Liver (tissue), 9 donors: ENCODE data around the gene ILF2. TPM values are rescaled to one million over a fixed set of nuclear protein-coding genes. Genes with fewer than 3 reads are reported as not detected.
"Not testable (repeated sequence)": the region's sequence is repeated elsewhere in the genome, so short reads cannot be mapped to it uniquely, and the experiment has no call there.

Experiments
- DNase-seq: peaks from one replicate; pipeline ENCODE4 v3.0.0-alpha.2; 2017; ENCODE audit warnings: low spot score
- H3K27ac ChIP-seq, 2 donors: one replicate each; pipeline ENCODE4 v1.7.0; 2013; ENCODE audit warnings: inconsistent platforms in 2 of 2, low read length in 2 of 2, control low read depth in 1 of 2, low read depth in 1 of 2, mild to moderate bottlenecking in 1 of 2
- H3K27me3 ChIP-seq, 4 donors: one replicate each; pipeline versions ENCODE4 v1.6.1 to v1.7.0; 2013; ENCODE audit warnings: low read length in 3 of 4, inconsistent platforms in 1 of 4, mild to moderate bottlenecking in 1 of 4, moderate library complexity in 1 of 4; ENCODE audit not compliant: control insufficient read depth in 4 of 4, insufficient read depth in 4 of 4
- H3K36me3 ChIP-seq, 4 donors: one replicate each; pipeline versions ENCODE4 v1.6.1 to v1.7.0; 2013; ENCODE audit warnings: low read length in 3 of 4, mild to moderate bottlenecking in 3 of 4, low read depth in 1 of 4, moderate library complexity in 1 of 4; ENCODE audit not compliant: control insufficient read depth in 4 of 4, insufficient read depth in 3 of 4
- H3K4me1 ChIP-seq, 4 donors: one replicate each; pipeline versions ENCODE4 v1.6.1 to v1.7.0; 2013; ENCODE audit warnings: low read length in 3 of 4, mild to moderate bottlenecking in 3 of 4, moderate library complexity in 1 of 4; ENCODE audit not compliant: control insufficient read depth in 4 of 4, insufficient read depth in 4 of 4
- H3K4me3 ChIP-seq, 3 donors: one replicate each; pipeline versions ENCODE4 v1.6.1 to v1.7.0; 2013; ENCODE audit warnings: low read length in 3 of 3, control low read depth in 1 of 3, low read depth in 1 of 3, mild to moderate bottlenecking in 1 of 3
- H3K9ac ChIP-seq, 2 donors: one replicate each; pipeline ENCODE4 v1.7.0; 2013; ENCODE audit warnings: low read length in 2 of 2, mild to moderate bottlenecking in 2 of 2, moderate library complexity in 2 of 2, control low read depth in 1 of 2, low read depth in 1 of 2
- H3K9me3 ChIP-seq, 4 donors: one replicate each; pipeline versions ENCODE4 v1.6.1 to v1.7.0; 2013; ENCODE audit warnings: low read length in 3 of 4; ENCODE audit not compliant: control insufficient read depth in 4 of 4
- EGR1 ChIP-seq, 2 donors: IDR thresholded peaks; 2 replicates each; pipeline ENCODE4 v1.6.1; 2016 to 2018; ENCODE audit warnings: antibody characterized with exemption in 2 of 2, low read depth in 2 of 2
- FOXA1 ChIP-seq: IDR thresholded peaks from 2 replicates; pipeline ENCODE4 v1.6.1; 2016; ENCODE audit warnings: antibody characterized with exemption
- FOXA2 ChIP-seq: IDR thresholded peaks from 2 replicates; pipeline ENCODE4 v1.6.1; 2016; ENCODE audit warnings: antibody characterized with exemption
- GABPA ChIP-seq, 2 donors: IDR thresholded peaks in 1 of 2; conservative IDR thresholded peaks in 1 of 2; 2 replicates each; pipeline ENCODE4 v1.6.1; 2016; ENCODE audit warnings: antibody characterized with exemption in 2 of 2, mild to moderate bottlenecking in 1 of 2, moderate library complexity in 1 of 2
- HNF4G ChIP-seq: IDR thresholded peaks from 2 replicates; pipeline ENCODE4 v1.6.1; 2016; ENCODE audit warnings: antibody characterized with exemption
- JUND ChIP-seq, 2 donors: IDR thresholded peaks; 2 replicates each; pipeline ENCODE4 v1.6.1; 2016; ENCODE audit warnings: antibody characterized with exemption in 2 of 2
- NR2F2 ChIP-seq: IDR thresholded peaks from 2 replicates; pipeline ENCODE4 v1.6.1; 2016; ENCODE audit warnings: antibody characterized with exemption
- RAD21 ChIP-seq, 2 donors: IDR thresholded peaks; 2 replicates each; pipeline ENCODE4 v1.6.1; 2016; ENCODE audit warnings: antibody characterized with exemption in 2 of 2, mild to moderate bottlenecking in 2 of 2
- RXRA ChIP-seq, 2 donors: IDR thresholded peaks; 2 replicates each; pipeline ENCODE4 v1.6.1; 2017 to 2018; ENCODE audit warnings: antibody characterized with exemption in 2 of 2, mild to moderate bottlenecking in 1 of 2
- SP1 ChIP-seq: IDR thresholded peaks from 2 replicates; pipeline ENCODE4 v1.6.1; 2018; ENCODE audit warnings: antibody characterized with exemption, mild to moderate bottlenecking
- TAF1 ChIP-seq: conservative IDR thresholded peaks from 2 replicates; pipeline ENCODE4 v1.6.1; 2016; ENCODE audit warnings: antibody characterized with exemption, mild to moderate bottlenecking
- YY1 ChIP-seq: IDR thresholded peaks from 2 replicates; pipeline ENCODE4 v1.6.1; 2016; ENCODE audit warnings: antibody characterized with exemption, mild to moderate bottlenecking
- WGBS: extraction: QIAGEN DNeasy Blood & Tissue Kit; methylation state at CpG from one replicate; pipeline ENCODE4 v1.1.7; 2013; 5-methylcytosine and 5-hydroxymethylcytosine counted together
- polyA plus RNA-seq, 2 donors: library from polyadenylated mRNA; stranded (reverse) in 1 of 2; unstranded in 1 of 2; fragments of 200-250 nt in 1 of 2; fragments of >200 nt in 1 of 2; fragmentation: Nextera tagmentation in 1 of 2; extraction: Ambion mirVana in 1 of 2; gene quantifications; one replicate each; pipeline versions ENCODE4 v1.2.1 to v1.2.3, GENCODE V29; 2013 to 2015
- total RNA-seq, 2 donors: library from RNA; depleted of rRNA; stranded (reverse); fragments of >200 nt; gene quantifications; one replicate each; pipeline ENCODE4 v1.2.3, GENCODE V29; 2014
- TF ChIP-seq, protein P1 (sequence below): IDR thresholded peaks from 2 replicates; pipeline ENCODE4 v1.6.1; 2016; ENCODE audit warnings: antibody characterized with exemption
- TF ChIP-seq, protein P2 (sequence below): IDR thresholded peaks from 2 replicates; pipeline ENCODE4 v1.6.1; 2016; ENCODE audit warnings: antibody characterized with exemption
- TF ChIP-seq, protein P3 (sequence below): IDR thresholded peaks from 2 replicates; pipeline ENCODE4 v1.6.1; 2016; ENCODE audit warnings: antibody characterized with exemption
- TF ChIP-seq, protein P4 (sequence below): fragments of 150-350 bp; IDR thresholded peaks from 2 replicates; pipeline ENCODE4 v1.5.1; 2017; ENCODE audit warnings: improper control_type of control experiment, low read depth, low read length; ENCODE audit not compliant: missing input control
- donor health status: healthy.
- donor health status: healthy.
- donor health status: healthy.
- donor health status: healthy.
- donor health status: healthy.

The ILF2 gene
- total and polyA plus RNA-seq, 4 donors: 28.7 to 84.2 (median 51.5) TPM

DNA sequence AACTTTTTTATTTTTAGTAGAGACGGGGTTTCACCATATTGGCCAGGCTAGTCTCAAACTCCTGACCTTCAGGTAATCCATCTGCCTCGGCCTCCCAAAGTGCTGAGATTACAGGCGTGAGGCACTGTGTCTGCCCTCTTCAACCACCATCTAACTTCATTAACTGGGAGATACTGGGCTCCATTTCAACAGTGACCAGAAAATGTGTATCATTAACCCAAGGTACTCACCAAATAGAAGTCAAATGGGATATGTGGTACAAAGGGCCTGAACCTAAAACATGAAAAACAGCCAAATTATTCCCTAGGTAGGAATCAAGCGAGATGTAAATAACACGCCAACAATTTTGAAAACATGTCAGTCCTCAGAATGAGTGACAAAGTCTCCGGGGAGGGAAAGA is 1.2 kb downstream of the ILF2 start:
- no peak for DNase-seq
- peak overlapping the region in 1 of 2 donors; percentile 96 for H3K9ac ChIP-seq
- TF ChIP-seq TAF1 (no peak), EGR1 (IDR thresholded peaks at IDR 0.05; ENCODE audit: low read depth in 2 of 2) (no peak), RAD21 (IDR thresholded peaks at IDR 0.05) (no peak), YY1 (no peak), JUND (IDR thresholded peaks at IDR 0.05) (no peak), FOXA2 (no peak), FOXA1 (no peak), SP1 (no peak), HNF4G (no peak), GABPA (IDR thresholded peaks at IDR 0.05 in 1 of 2, conservative IDR thresholded peaks at IDR 0.05 in 1 of 2) (no peak), RXRA (IDR thresholded peaks at IDR 0.05) (no peak), NR2F2 (no peak)
- TF ChIP-seq, protein P1, sequence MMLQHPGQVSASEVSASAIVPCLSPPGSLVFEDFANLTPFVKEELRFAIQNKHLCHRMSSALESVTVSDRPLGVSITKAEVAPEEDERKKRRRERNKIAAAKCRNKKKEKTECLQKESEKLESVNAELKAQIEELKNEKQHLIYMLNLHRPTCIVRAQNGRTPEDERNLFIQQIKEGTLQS: no peak
- TF ChIP-seq, protein P2, sequence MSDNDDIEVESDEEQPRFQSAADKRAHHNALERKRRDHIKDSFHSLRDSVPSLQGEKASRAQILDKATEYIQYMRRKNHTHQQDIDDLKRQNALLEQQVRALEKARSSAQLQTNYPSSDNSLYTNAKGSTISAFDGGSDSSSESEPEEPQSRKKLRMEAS: no peak
- TF ChIP-seq, protein P3, sequence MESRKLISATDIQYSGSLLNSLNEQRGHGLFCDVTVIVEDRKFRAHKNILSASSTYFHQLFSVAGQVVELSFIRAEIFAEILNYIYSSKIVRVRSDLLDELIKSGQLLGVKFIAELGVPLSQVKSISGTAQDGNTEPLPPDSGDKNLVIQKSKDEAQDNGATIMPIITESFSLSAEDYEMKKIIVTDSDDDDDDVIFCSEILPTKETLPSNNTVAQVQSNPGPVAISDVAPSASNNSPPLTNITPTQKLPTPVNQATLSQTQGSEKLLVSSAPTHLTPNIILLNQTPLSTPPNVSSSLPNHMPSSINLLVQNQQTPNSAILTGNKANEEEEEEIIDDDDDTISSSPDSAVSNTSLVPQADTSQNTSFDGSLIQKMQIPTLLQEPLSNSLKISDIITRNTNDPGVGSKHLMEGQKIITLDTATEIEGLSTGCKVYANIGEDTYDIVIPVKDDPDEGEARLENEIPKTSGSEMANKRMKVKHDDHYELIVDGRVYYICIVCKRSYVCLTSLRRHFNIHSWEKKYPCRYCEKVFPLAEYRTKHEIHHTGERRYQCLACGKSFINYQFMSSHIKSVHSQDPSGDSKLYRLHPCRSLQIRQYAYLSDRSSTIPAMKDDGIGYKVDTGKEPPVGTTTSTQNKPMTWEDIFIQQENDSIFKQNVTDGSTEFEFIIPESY: no peak
- TF ChIP-seq, protein P4, sequence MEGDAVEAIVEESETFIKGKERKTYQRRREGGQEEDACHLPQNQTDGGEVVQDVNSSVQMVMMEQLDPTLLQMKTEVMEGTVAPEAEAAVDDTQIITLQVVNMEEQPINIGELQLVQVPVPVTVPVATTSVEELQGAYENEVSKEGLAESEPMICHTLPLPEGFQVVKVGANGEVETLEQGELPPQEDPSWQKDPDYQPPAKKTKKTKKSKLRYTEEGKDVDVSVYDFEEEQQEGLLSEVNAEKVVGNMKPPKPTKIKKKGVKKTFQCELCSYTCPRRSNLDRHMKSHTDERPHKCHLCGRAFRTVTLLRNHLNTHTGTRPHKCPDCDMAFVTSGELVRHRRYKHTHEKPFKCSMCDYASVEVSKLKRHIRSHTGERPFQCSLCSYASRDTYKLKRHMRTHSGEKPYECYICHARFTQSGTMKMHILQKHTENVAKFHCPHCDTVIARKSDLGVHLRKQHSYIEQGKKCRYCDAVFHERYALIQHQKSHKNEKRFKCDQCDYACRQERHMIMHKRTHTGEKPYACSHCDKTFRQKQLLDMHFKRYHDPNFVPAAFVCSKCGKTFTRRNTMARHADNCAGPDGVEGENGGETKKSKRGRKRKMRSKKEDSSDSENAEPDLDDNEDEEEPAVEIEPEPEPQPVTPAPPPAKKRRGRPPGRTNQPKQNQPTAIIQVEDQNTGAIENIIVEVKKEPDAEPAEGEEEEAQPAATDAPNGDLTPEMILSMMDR: no peak
- H3K36me3 ChIP-seq: peaks cover 11 to 32% (median 29%) of the 10 kb centered on the region in 4 donors
- no peak overlapping the region for H3K27ac ChIP-seq
- H3K4me3 ChIP-seq: peak overlapping the region; percentile 70 to 99 (median 94)
- no peaks in the 10 kb centered on the region for H3K9me3 ChIP-seq
- H3K4me1 ChIP-seq: peaks cover 7 to 33% (median 29%) of the 10 kb centered on the region in 4 donors
- WGBS: 89% methylated on average over 6 of the region's 6 CpGs
- no peaks in the 10 kb centered on the region for H3K27me3 ChIP-seq

DNA sequence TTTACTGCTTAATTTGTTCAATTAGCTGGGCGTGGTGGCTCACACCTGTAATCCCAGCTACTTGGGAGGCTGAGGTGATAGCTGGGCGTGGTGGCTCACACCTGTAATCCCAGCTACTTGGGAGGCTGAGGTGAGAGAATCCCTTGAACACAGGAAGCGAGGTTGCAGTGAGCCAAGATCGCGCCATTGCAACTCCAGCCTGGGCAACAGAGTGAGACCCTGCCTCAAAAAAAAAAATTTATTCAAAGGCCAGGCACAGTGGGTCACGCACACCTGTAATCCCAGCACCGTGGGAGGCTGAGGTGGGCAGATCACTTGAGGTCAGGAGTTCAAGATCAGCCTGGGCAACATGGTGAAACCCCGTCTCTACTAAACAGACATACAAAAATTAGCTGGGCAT is 2.1 kb downstream of the ILF2 start:
- WGBS: 96% methylated on average over 8 of the region's 8 CpGs
- not testable (repeated sequence) for DNase-seq, H3K27me3 ChIP-seq, H3K9ac ChIP-seq, H3K9me3 ChIP-seq, H3K4me3 ChIP-seq, H3K27ac ChIP-seq
- peaks cover 13 to 41% (median 37%) of the 10 kb centered on the region in 4 donors for H3K36me3 ChIP-seq
- peaks cover 7 to 38% (median 32%) of the 10 kb centered on the region in 4 donors for H3K4me1 ChIP-seq

DNA sequence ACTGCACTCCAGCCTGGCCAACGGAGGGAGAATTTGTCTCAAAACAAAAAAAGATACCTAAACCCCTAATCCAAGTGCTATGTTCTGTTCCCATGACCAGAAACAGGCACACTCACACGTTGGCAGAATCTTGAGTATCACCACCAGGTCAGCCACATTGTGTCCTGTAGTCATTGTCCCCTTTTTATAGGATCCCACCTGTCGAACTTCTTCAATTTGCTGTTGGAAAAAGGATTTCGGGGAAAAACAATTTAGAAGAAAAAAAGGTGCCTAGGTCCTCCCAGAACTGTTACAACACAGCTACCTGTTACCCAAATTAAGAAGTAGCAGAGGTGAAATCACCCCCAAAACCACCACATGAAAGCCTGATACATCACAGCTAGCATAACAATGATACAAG is 3.4 kb downstream of the ILF2 start:
- DNase-seq: no peak
- H3K9ac ChIP-seq: no peak overlapping the region
- H3K4me1 ChIP-seq: peaks cover 7 to 38% (median 32%) of the 10 kb centered on the region in 4 donors
- no peaks in the 10 kb centered on the region for H3K27me3 ChIP-seq
- no peaks in the 10 kb centered on the region for H3K9me3 ChIP-seq
- H3K4me3 ChIP-seq: no peak overlapping the region
- peaks cover 18 to 50% (median 48%) of the 10 kb centered on the region in 4 donors for H3K36me3 ChIP-seq
- no peak overlapping the region for H3K27ac ChIP-seq
- 97% methylated on average over 4 of the region's 4 CpGs for WGBS
- TF ChIP-seq, protein P4: no peak
- TF ChIP-seq, protein P3: no peak
- TF ChIP-seq YY1: no peak
- no peak for TF ChIP-seq JUND (IDR thresholded peaks at IDR 0.05)
- TF ChIP-seq RXRA (IDR thresholded peaks at IDR 0.05): no peak
- no peak for TF ChIP-seq HNF4G
- no peak for TF ChIP-seq TAF1
- no peak for TF ChIP-seq EGR1 (IDR thresholded peaks at IDR 0.05; ENCODE audit: low read depth in 2 of 2)
- TF ChIP-seq GABPA (IDR thresholded peaks at IDR 0.05 in 1 of 2, conservative IDR thresholded peaks at IDR 0.05 in 1 of 2): no peak
- TF ChIP-seq, protein P1: no peak
- TF ChIP-seq FOXA1: no peak
- no peak for TF ChIP-seq NR2F2
- no peak for TF ChIP-seq RAD21 (IDR thresholded peaks at IDR 0.05)
